ENCODE data around the gene IRF9. TPM values are rescaled to one million over a fixed set of nuclear protein-coding genes. Genes with fewer than 3 reads are reported as not detected.
A peak's percentile ranks its signal among the peaks of the same experiment; 100 is the strongest.

IRF9 gene
- total RNA-seq, 4 donors from 2014 or later: 55.7 to 106 (median 65.8) TPM

DNA sequence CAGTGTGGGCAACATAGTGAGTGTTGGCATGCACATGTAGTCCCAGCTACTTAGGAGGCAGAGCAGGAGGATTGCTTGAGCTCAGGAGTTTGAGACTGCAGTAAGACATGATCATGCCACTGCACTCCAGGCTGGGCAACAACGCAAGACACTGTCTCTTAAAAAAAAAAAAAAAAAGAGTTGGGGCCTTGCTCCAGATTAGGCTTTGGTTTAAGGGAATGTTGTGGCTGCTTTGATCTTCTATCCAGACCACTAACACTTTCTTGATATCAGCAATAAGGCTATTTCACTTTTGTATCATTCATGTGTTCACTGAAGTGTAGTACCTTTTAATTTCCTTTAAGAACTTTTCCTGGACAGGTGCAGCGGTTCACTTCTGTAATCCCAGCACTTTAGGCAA is 33.4 kb upstream of the IRF9 start:
- 89 to 94% methylated on average over 2 of the region's 2 CpGs for WGBS, 2 donors
- Histone ChIP-seq H3K27me3 (no peaks in the 10 kb centered on the region), H3K36me3 (peaks cover 0 to 34% (median 5%) of the 10 kb centered on the region in 3 donors), H3K9me3 (no peaks in the 10 kb centered on the region), H3K4me3 (no peak overlapping the region), H3K27ac (no peak overlapping the region), H3K4me1 (no peaks in the 10 kb centered on the region)
- no peak for DNase-seq (ENCODE audit: low spot score in 2 of 2)
- TF ChIP-seq POLR2A (IDR thresholded peaks at IDR 0.05) (no peak), EP300 (IDR thresholded peaks at IDR 0.05) (no peak)
- TF ChIP-seq, protein P1, sequence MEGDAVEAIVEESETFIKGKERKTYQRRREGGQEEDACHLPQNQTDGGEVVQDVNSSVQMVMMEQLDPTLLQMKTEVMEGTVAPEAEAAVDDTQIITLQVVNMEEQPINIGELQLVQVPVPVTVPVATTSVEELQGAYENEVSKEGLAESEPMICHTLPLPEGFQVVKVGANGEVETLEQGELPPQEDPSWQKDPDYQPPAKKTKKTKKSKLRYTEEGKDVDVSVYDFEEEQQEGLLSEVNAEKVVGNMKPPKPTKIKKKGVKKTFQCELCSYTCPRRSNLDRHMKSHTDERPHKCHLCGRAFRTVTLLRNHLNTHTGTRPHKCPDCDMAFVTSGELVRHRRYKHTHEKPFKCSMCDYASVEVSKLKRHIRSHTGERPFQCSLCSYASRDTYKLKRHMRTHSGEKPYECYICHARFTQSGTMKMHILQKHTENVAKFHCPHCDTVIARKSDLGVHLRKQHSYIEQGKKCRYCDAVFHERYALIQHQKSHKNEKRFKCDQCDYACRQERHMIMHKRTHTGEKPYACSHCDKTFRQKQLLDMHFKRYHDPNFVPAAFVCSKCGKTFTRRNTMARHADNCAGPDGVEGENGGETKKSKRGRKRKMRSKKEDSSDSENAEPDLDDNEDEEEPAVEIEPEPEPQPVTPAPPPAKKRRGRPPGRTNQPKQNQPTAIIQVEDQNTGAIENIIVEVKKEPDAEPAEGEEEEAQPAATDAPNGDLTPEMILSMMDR (IDR thresholded peaks at IDR 0.05): no peak

DNA sequence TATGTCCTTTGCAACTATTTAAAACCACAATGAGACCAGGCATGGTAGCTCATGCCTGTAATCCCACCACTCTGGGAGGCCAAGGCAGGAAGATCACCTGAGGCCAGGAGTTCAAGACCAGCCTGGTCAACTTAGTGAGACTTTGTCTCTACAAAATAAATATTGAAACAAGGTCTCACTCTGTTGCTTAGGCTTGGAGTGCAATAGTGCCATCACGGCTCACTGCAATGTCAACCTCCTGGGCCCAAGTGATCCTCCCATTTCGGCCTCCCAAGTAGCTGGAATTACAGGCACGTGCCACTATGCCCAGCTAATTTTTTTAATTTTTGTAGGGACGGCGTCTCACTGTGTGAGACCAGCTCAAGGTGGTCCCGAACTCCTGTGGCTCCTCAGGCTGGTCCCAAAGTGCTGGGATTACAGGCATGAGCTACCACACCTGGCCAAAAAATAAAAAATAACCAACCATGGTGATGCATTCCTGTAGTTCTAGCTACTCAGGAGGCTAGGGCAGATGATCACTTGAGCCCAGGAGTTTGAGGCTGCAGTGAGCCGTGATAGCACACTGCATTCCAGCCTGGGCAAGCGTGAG is 31.6 kb upstream of the IRF9 start:
- no peak for TF ChIP-seq EP300 (IDR thresholded peaks at IDR 0.05)
- no peaks in the 10 kb centered on the region for H3K27me3 ChIP-seq
- no peaks in the 10 kb centered on the region for H3K4me1 ChIP-seq
- no peaks in the 10 kb centered on the region for H3K9me3 ChIP-seq
- H3K36me3 ChIP-seq: peaks cover 0 to 16% (median 0%) of the 10 kb centered on the region in 3 donors
- no peak overlapping the region for H3K27ac ChIP-seq
- 92 to 93% methylated on average over 8 of the region's 8 CpGs for whole genome bisulfite sequencing, 2 donors
- H3K4me3 ChIP-seq: no peak overlapping the region
- DNase-seq (ENCODE audit: low spot score in 2 of 2): no peak

DNA sequence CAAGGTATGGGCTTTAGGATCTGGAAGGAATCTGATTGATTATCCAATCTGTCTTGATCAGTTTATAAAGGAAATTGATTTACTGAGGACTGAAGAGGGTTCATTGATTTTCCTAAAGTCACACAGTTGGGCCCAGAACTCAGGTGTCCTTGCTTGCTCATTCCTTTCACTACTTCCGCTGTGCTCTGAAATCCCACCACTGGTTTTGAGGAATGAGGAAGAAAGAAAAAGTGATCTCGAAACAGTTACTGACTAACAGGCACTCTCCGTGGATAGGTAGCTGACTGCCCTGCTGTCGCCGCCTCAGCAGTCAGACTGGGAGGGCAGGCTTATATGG is 30.7 kb upstream of the IRF9 start, which contains the start of gene FITM1:
FITM1 (plus strand) TSS at position 280 of the 337 bp plus-strand sequence. CDS start 905 bp downstream, outside the sequence.
- Histone ChIP-seq H3K27ac (peak within 1 kb of the TSS in 2 of 4 donors; percentile 34 to 36), H3K36me3 (peaks cover 0 to 14% (median 0%) of the 10 kb centered on the region in 3 donors), H3K4me1 (peaks cover 0 to 2% (median 0%) of the 10 kb centered on the region in 4 donors), H3K9me3 (no peaks in the 10 kb centered on the region), H3K4me3 (no peak within 1 kb of the TSS), H3K27me3 (no peaks in the 10 kb centered on the region)
- WGBS, 2 donors: 90 to 96% methylated on average over 5 of the region's 5 CpGs
- DNase-seq (ENCODE audit: low spot score in 2 of 2): no peak
- no peak for TF ChIP-seq POLR2A (IDR thresholded peaks at IDR 0.05)
- TF ChIP-seq, protein P1 (IDR thresholded peaks at IDR 0.05): no peak
- TF ChIP-seq EP300 (IDR thresholded peaks at IDR 0.05): no peak

DNA sequence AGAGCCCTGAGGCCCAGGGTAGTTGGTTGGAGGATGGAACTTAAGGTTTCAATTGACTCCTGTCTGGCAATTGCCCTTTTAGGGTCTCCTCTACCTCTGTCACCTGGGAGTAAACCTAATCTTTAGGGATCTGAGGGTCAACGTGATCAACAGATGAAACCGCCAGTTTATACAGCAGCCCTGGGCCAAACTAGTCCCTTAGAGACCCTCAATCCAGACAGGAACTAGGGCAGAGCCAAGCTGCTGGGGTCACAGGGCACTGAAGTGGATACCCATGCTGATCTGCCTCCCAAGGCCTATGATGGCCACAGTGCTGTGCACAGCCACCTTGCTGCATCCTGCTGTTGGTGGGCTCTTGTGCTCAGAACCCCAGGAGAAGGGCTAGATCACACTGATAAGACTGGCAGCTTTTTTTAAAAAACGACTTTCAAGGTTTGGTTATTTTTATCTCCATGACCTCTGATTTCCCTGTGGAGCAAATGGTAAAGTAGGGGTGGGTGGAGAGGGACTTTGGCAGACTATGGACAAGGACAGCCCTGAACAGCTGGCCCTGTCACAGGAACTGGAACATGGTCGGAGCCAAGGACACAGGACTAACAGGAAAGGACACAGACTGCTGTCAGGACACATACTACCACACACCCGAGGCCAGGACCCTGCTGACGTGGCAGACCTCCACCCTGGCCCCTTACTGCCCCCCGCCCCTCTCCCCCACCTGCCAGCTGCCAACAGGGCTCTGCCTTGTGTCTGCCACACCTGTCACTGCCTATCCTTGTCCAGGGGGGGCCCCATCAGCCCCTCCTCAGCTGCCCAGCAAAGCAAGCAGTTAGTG is 30.1 kb upstream of the IRF9 start:
- Histone ChIP-seq H3K4me1 (peaks cover 0 to 5% (median 0%) of the 10 kb centered on the region in 4 donors), H3K36me3 (peaks cover 0 to 14% (median 0%) of the 10 kb centered on the region in 3 donors), H3K9me3 (no peaks in the 10 kb centered on the region), H3K27me3 (no peaks in the 10 kb centered on the region), H3K4me3 (no peak overlapping the region), H3K27ac (peak overlapping the region in 2 of 4 donors; percentile 34 to 36)
- 50 to 66% methylated on average over 6 of the region's 7 CpGs for WGBS, 2 donors
- TF ChIP-seq EP300 (IDR thresholded peaks at IDR 0.05) (no peak), POLR2A (IDR thresholded peaks at IDR 0.05) (no peak)
- TF ChIP-seq, protein P1 (IDR thresholded peaks at IDR 0.05): no peak
- DNase-seq (ENCODE audit: low spot score in 2 of 2): no peak

DNA sequence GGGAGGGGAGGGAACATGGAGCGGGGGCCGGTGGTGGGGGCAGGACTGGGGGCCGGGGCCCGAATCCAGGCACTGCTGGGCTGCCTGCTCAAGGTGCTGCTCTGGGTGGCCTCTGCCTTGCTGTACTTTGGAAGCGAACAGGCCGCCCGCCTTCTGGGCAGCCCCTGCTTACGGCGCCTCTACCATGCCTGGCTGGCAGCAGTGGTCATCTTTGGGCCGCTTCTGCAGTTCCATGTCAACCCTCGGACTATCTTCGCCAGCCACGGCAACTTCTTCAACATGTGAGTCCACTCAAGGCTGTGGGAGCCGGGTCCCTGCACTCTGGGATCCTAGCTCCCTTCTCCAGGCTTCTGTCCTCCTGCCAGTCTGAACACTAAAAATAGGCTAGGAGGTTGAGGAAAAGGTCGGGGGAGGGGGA is 29.5 kb upstream of the IRF9 start:
- Histone ChIP-seq H3K4me1 (peaks cover 0 to 7% (median 2%) of the 10 kb centered on the region in 4 donors), H3K4me3 (no peak overlapping the region), H3K27ac (peak overlapping the region in 2 of 4 donors; percentile 34 to 36), H3K9me3 (no peaks in the 10 kb centered on the region), H3K27me3 (no peaks in the 10 kb centered on the region), H3K36me3 (peaks cover 0 to 14% (median 0%) of the 10 kb centered on the region in 3 donors)
- WGBS, 2 donors: 78 to 83% methylated on average over 13 to 14 of the region's 15 CpGs
- no peak for DNase-seq (ENCODE audit: low spot score in 2 of 2)
- TF ChIP-seq EP300 (IDR thresholded peaks at IDR 0.05) (no peak), POLR2A (IDR thresholded peaks at IDR 0.05) (no peak)
- TF ChIP-seq, protein P1 (IDR thresholded peaks at IDR 0.05): no peak

All from tibial nerve (tissue), 4 donors.